ENCODE results near the gene PPP1R15B.
"Not testable (repeated sequence)": the region's sequence is repeated elsewhere in the genome, so short reads cannot be mapped to it uniquely, and the experiment has no call there.

PPP1R15B gene

DNA sequence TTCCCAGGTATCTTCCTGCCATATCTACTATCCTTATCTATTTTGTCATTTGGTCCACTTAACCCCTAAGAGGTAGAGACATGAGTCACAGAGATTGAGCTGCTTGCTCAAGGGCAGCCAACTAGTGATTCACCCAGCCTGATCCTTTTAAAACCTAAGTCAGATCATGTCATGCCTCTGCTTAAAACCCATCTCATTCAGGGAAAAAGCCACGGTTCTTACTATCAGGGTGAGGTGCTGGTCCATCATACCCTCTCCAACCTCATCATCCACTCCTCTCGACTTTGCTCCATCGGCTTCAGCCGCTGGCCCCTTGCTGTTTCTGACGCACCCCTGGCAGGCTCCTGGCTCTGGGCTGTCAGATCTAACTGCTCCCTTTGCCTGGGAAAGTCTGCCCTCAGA lies 14.4 kb upstream of the PPP1R15B start:
- DNase-seq (ENCODE audit: low read depth in 1 of 2, low spot score in 1 of 2), result no peak
- TF ChIP-seq, protein P1, sequence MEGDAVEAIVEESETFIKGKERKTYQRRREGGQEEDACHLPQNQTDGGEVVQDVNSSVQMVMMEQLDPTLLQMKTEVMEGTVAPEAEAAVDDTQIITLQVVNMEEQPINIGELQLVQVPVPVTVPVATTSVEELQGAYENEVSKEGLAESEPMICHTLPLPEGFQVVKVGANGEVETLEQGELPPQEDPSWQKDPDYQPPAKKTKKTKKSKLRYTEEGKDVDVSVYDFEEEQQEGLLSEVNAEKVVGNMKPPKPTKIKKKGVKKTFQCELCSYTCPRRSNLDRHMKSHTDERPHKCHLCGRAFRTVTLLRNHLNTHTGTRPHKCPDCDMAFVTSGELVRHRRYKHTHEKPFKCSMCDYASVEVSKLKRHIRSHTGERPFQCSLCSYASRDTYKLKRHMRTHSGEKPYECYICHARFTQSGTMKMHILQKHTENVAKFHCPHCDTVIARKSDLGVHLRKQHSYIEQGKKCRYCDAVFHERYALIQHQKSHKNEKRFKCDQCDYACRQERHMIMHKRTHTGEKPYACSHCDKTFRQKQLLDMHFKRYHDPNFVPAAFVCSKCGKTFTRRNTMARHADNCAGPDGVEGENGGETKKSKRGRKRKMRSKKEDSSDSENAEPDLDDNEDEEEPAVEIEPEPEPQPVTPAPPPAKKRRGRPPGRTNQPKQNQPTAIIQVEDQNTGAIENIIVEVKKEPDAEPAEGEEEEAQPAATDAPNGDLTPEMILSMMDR (IDR thresholded peaks at IDR 0.05; ENCODE audit: insufficient read depth, low read length), result no peak
- TF ChIP-seq GABPA (IDR thresholded peaks at IDR 0.05; ENCODE audit: low read depth), result no peak
- no peak for TF ChIP-seq POLR2AphosphoS5 (IDR thresholded peaks at IDR 0.05; ENCODE audit: low read depth)
- no peak for TF ChIP-seq SPI1 (IDR thresholded peaks at IDR 0.05; ENCODE audit: borderline replicate concordance, low read depth)
- Histone ChIP-seq H3K27ac (replicated peaks) (no peak overlapping the region), H3K4me3 (replicated peaks; ENCODE audit: insufficient read depth, low read length) (no peak overlapping the region), H3K27me3 (ENCODE audit: insufficient read depth, poor library complexity, severe bottlenecking) (no peaks in the 10 kb centered on the region)

DNA sequence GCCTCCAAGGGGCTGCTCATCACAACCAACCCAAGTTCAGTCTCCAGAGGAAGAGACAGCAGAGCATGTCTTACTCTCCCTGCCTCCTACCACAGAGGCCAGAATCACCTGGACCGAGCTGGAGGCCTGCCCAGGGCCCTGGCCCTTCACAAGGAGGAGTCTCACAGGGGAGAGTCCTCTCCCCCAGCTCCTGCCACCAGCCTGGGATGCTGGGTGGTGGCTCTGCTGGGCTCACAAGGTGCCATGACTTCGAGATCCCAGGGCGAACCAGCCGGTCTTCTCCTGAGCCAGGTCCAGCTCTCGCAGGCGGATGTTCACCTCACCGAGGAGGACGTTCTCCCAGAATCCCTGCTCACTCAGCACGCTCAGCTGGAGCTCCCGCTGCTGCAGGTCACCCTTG lies 13.0 kb upstream of the PPP1R15B start:
- Histone ChIP-seq H3K4me3 (replicated peaks; ENCODE audit: insufficient read depth, low read length) (no peak overlapping the region), H3K27ac (replicated peaks) (no peak overlapping the region), H3K27me3 (ENCODE audit: insufficient read depth, poor library complexity, severe bottlenecking) (no peaks in the 10 kb centered on the region)
- DNase-seq (ENCODE audit: low read depth in 1 of 2, low spot score in 1 of 2), result no peak
- TF ChIP-seq REST (IDR thresholded peaks at IDR 0.05; ENCODE audit: insufficient replicate concordance, low read depth) (no peak), SPI1 (IDR thresholded peaks at IDR 0.05; ENCODE audit: borderline replicate concordance, low read depth) (no peak), GABPA (IDR thresholded peaks at IDR 0.05; ENCODE audit: low read depth) (no peak)

DNA sequence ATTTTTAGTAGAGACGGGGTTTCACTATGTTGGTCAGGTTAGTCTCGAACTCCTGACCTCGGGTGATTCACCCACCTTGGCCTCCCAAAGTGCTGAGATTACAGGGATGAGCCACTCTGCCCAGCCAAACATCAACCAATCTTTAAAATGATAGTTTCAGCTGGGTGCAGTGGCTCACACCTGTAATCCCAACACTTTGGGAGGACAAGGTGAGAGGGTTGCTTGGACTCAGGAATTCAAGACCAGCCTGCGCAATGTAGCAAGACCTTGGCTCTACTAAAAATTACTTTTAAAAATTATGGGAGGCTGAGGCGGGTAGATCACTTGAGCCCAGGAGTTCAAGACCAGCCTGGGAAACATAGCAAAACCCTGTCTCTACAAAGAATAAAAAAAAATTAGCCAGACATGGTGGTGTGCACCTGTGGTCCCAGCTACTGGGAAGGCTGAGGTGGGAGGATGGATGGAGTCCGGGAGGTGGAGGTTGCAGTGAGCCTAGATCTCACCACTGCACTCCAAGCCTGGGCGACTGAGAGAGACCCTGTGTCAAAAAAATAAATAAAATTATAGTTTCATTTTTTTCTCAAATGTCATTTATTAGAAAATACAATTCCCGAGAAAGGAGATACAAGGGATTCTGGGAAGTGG lies 10.6 kb upstream of the PPP1R15B start:
- not testable (repeated sequence) for H3K27me3 ChIP-seq (ENCODE audit: insufficient read depth, poor library complexity, severe bottlenecking); H3K4me3 ChIP-seq (replicated peaks; ENCODE audit: insufficient read depth, low read length); H3K27ac ChIP-seq (replicated peaks); DNase-seq (ENCODE audit: low read depth in 1 of 2, low spot score in 1 of 2)

DNA sequence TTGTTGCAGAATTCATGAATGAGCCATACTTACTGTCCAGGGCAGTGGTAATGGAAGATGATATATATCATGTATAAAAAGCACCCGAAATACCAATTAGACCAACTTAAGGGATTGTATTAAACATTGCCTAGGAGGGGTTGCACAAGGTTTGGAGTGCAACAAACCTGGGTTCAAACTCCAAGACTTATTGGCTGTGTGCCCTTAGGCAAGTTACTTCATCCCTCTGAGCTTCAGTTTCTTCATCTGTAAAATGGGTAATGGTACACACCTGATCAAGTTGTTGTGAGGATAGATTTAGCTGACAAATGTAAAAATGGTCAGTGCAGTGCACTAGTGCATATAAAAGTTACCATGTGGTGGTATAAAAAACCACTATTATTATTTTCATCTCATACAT lies 9.8 kb upstream of the PPP1R15B start:
- Histone ChIP-seq H3K4me3 (replicated peaks; ENCODE audit: insufficient read depth, low read length) (no peak overlapping the region), H3K27ac (replicated peaks) (no peak overlapping the region), H3K27me3 (ENCODE audit: insufficient read depth, poor library complexity, severe bottlenecking) (no peaks in the 10 kb centered on the region)
- TF ChIP-seq REST (IDR thresholded peaks at IDR 0.05; ENCODE audit: insufficient replicate concordance, low read depth) (no peak), GABPA (IDR thresholded peaks at IDR 0.05; ENCODE audit: low read depth) (no peak), POLR2AphosphoS5 (IDR thresholded peaks at IDR 0.05; ENCODE audit: low read depth) (no peak), SPI1 (IDR thresholded peaks at IDR 0.05; ENCODE audit: borderline replicate concordance, low read depth) (no peak)
- TF ChIP-seq, protein P1 (IDR thresholded peaks at IDR 0.05; ENCODE audit: insufficient read depth, low read length), result no peak
- no peak for DNase-seq (ENCODE audit: low read depth in 1 of 2, low spot score in 1 of 2)
